Measurements from ENCODE around the gene PCDHA2.

- TF ChIP-seq CTCF (IDR thresholded peaks at IDR 0.05): no peak
- TF ChIP-seq POLR2A (IDR thresholded peaks at IDR 0.05): no peak
These were observed 30.3 kb upstream of the PCDHA2 start for GRCh38 chr5:140764177-140764973.

Data from Peyer's patch (tissue), 4 donors.